Measurements from ENCODE around the gene ATP5MG. TPM values are rescaled to one million over a fixed set of nuclear protein-coding genes. Genes with fewer than 3 reads are reported as not detected.

Gene ATP5MG, protein sequence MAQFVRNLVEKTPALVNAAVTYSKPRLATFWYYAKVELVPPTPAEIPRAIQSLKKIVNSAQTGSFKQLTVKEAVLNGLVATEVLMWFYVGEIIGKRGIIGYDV
- 100 to 1,000 TPM; 236 to 266 (median 251) TPM for total RNA-seq

- peaks cover 62% of the 10 kb centered on the region for H3K4me1 Mint-ChIP-seq (ENCODE audit: low read depth)
Observed at GRCh38 chr11:118401151-118401879, at the start of gene ATP5MG. ATP5MG (plus strand) TSS chr11:118401606; CDS start chr11:118401666, 60 bp downstream.

DNA sequence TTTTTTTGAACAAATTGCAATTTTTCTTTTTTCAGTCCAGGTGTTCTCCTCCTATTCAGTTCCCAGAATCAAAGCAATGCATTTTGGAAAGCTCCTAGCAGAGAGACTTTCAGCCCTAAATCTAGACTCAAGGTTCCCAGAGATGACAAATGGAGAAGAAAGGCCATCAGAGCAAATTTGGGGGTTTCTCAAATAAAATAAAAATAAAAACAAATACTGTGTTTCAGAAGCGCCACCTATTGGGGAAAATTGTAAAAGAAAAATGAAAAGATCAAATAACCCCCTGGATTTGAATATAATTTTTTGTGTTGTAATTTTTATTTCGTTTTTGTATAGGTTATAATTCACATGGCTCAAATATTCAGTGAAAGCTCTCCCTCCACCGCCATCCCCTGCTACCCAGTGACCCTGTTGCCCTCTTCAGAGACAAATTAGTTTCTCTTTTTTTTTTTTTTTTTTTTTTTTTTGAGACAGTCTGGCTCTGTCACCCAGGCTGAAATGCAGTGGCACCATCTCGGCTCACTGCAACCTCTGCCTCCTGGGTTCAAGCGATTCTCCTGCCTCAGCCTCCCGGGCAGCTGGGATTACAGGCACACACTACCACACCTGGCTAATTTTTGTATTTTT lies 48.2 kb upstream of the ATP5MG start:
- Mint-ChIP-seq H3K4me3 (no peak overlapping the region), H3K4me1 (ENCODE audit: low read depth) (peaks cover 24% of the 10 kb centered on the region), H3K27me3 (ENCODE audit: low read depth) (no peaks in the 10 kb centered on the region), H3K9me3 (no peaks in the 10 kb centered on the region), H3K36me3 (ENCODE audit: insufficient read depth) (peaks cover 26% of the 10 kb centered on the region)
- no peak for ATAC-seq
- no peak for DNase-seq

More at GRCh38 chr11:118401151-118401879, at the start of gene ATP5MG:
- H3K9me3 Mint-ChIP-seq: no peaks in the 10 kb centered on the region
- H3K36me3 Mint-ChIP-seq (ENCODE audit: insufficient read depth): peaks cover 25% of the 10 kb centered on the region
- peak within 1 kb of the TSS; percentile 99 for H3K4me3 Mint-ChIP-seq
- DNase-seq: peak; percentile 89
- no peaks in the 10 kb centered on the region for H3K27me3 Mint-ChIP-seq (ENCODE audit: low read depth)
- ATAC-seq: peak; percentile 79 to 80

DNA sequence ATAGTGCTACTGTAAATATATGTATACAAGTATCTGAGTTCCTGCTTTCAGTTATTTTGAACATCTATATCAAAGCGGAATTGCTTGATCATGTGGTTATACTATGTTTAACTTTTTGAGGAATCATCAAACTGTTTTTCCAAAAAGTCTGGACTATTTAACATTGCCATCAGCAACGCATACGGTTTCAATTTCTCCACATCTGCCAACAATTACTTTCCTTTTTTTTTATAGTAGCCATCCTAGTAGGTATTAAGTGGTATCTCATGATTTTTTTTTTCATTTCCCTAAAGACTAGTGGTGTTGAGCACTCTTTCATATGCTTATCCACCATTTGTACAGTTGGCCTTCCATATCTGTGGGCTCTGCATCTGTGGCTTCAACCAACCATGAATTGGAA lies 43.3 kb upstream of the ATP5MG start:
- ATAC-seq (no peak), DNase-seq (no peak)
- H3K9me3 Mint-ChIP-seq: no peaks in the 10 kb centered on the region
- H3K27me3 Mint-ChIP-seq (ENCODE audit: low read depth): no peaks in the 10 kb centered on the region
- peaks cover 15% of the 10 kb centered on the region for H3K36me3 Mint-ChIP-seq (ENCODE audit: insufficient read depth)
- H3K4me3 Mint-ChIP-seq: no peak overlapping the region
- H3K4me1 Mint-ChIP-seq (ENCODE audit: low read depth): peaks cover 44% of the 10 kb centered on the region

GRCh38 chr11:118359295-118359958 lies 42.0 kb upstream of the ATP5MG start, which contains the start of gene UBE4A:
UBE4A (plus strand) TSS chr11:118359600; CDS start chr11:118365081, 5,481 bp downstream.
- peak; percentile 96 for ATAC-seq
- no peaks in the 10 kb centered on the region for H3K27me3 Mint-ChIP-seq (ENCODE audit: low read depth)
- peaks cover 15% of the 10 kb centered on the region for H3K36me3 Mint-ChIP-seq (ENCODE audit: insufficient read depth)
- no peaks in the 10 kb centered on the region for H3K9me3 Mint-ChIP-seq
- peak; percentile 99 for DNase-seq
- H3K4me1 Mint-ChIP-seq (ENCODE audit: low read depth): peaks cover 50% of the 10 kb centered on the region
- H3K4me3 Mint-ChIP-seq: peak within 1 kb of the TSS; percentile 98

DNA sequence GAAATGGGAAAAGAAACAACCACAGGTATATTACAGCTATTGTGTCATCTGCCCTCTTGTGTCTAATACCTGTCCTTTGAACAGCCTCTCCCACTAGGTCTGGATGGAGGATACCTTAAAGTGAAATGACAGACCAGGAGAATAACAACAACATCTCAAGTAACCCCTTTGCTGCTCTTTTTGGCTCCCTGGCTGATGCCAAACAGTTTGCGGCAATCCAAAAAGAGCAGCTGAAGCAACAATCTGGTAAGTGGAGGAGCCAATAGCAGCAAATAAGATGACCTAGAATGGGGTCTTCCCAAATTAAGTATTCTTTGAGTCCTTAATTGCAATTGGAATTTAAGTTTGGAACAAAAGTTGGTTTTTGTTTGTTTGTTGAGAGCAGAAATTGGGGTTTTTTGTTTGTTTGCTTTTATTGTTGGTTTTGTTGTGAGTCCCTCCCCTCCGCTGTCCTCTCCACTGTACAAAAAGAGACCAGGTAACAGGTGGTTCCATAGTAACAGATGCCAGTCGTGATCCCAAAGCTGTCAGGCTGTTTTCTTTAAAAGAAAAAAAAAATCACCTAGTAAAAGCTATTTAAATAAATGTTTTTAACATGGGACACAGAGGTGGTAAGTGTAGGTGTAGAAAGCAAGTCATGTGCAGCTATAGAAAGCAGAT lies 36.3 kb upstream of the ATP5MG start:
- ATAC-seq: no peak
- H3K4me1 Mint-ChIP-seq (ENCODE audit: low read depth): peaks cover 36% of the 10 kb centered on the region
- peaks cover 43% of the 10 kb centered on the region for H3K36me3 Mint-ChIP-seq (ENCODE audit: insufficient read depth)
- H3K9me3 Mint-ChIP-seq: no peaks in the 10 kb centered on the region
- no peaks in the 10 kb centered on the region for H3K27me3 Mint-ChIP-seq (ENCODE audit: low read depth)
- no peak overlapping the region for H3K4me3 Mint-ChIP-seq
- DNase-seq: no peak

DNA sequence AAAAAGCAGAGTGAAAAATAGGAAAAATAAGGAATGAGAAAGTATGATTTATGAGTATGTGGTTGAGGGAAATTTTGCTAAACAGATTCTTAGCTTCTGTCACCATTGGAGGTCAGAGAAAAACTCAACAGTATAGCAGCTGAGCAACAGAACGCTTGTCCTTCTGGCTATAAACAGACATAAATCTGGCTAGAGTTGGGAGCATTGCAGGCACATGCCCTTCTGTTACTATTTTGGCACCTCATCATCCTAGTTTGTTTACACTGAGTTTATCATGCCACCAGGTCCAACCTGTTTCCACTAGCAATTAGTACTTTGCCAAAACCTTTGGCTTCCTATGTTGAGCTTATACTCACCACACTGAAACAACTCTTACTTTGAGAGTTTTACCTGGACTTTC lies 35.1 kb upstream of the ATP5MG start:
- no peak for DNase-seq
- H3K36me3 Mint-ChIP-seq (ENCODE audit: insufficient read depth): peaks cover 49% of the 10 kb centered on the region
- no peaks in the 10 kb centered on the region for H3K9me3 Mint-ChIP-seq
- no peaks in the 10 kb centered on the region for H3K27me3 Mint-ChIP-seq (ENCODE audit: low read depth)
- no peak for ATAC-seq
- H3K4me1 Mint-ChIP-seq (ENCODE audit: low read depth): peaks cover 27% of the 10 kb centered on the region
- H3K4me3 Mint-ChIP-seq: no peak overlapping the region

DNA sequence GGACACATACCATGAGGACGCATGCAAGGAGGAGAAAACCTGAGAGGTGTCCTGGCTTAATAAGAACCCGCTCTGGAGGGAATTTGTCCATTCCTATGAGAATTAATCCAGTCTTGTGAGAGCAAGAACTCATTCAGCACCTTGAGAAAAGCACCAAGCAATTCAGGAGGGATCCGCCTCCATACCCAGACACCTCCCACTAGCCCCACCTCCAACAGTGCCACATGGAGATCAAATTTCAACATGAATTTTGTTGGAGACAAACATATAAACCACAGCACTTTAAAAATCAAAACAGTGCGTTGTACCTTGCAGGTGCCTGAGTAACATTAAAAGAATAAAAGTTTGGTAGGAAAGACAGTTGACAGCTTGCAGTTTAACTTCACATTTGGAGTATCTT lies 30.6 kb upstream of the ATP5MG start:
- Mint-ChIP-seq H3K9me3 (no peaks in the 10 kb centered on the region), H3K4me1 (ENCODE audit: low read depth) (peaks cover under 1% of the 10 kb centered on the region), H3K36me3 (ENCODE audit: insufficient read depth) (peaks cover 62% of the 10 kb centered on the region), H3K4me3 (no peak overlapping the region), H3K27me3 (ENCODE audit: low read depth) (no peaks in the 10 kb centered on the region)
- ATAC-seq (no peak), DNase-seq (no peak)

- Mint-ChIP-seq H3K36me3 (ENCODE audit: insufficient read depth) (peaks cover 60% of the 10 kb centered on the region), H3K4me3 (no peak overlapping the region)
Observed at GRCh38 chr11:118373263-118373662, 28.1 kb upstream of the ATP5MG start.

DNA sequence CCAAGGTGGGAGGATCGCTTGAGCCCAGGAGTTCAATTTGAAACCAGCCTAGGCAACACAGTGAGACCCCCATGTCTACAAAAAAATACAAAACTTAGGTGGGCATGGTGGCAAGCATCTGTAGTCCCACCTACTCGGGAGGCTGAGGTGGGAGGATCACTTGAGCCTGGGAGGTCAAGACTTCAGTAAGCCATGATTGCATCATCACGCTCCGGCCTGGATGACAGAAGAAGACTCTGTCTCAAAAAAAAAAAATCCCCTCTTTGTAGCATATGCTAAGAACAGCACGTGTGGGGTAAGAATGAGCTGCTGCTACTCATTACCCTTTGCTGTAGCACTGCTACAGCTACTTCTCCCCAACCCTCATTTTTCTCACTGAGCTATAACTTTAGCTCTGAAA lies 27.5 kb upstream of the ATP5MG start:
- DNase-seq (no peak), ATAC-seq (no peak)
- no peak overlapping the region for H3K4me3 Mint-ChIP-seq
- H3K9me3 Mint-ChIP-seq: no peaks in the 10 kb centered on the region
- no peaks in the 10 kb centered on the region for H3K27me3 Mint-ChIP-seq (ENCODE audit: low read depth)
- H3K36me3 Mint-ChIP-seq (ENCODE audit: insufficient read depth): peaks cover 57% of the 10 kb centered on the region
- H3K4me1 Mint-ChIP-seq (ENCODE audit: low read depth): peaks cover 2% of the 10 kb centered on the region

More at GRCh38 chr11:118373263-118373662, 28.1 kb upstream of the ATP5MG start:
- DNase-seq (no peak), ATAC-seq (no peak)
- Mint-ChIP-seq H3K9me3 (no peaks in the 10 kb centered on the region), H3K27me3 (ENCODE audit: low read depth) (no peaks in the 10 kb centered on the region), H3K4me1 (ENCODE audit: low read depth) (peaks cover 2% of the 10 kb centered on the region)

GRCh38 chr11:118374729-118375128 lies 26.7 kb upstream of the ATP5MG start:
- H3K4me1 Mint-ChIP-seq (ENCODE audit: low read depth): peaks cover 2% of the 10 kb centered on the region
- H3K36me3 Mint-ChIP-seq (ENCODE audit: insufficient read depth): peaks cover 56% of the 10 kb centered on the region
- no peak for ATAC-seq
- no peak for DNase-seq
- no peaks in the 10 kb centered on the region for H3K9me3 Mint-ChIP-seq
- no peaks in the 10 kb centered on the region for H3K27me3 Mint-ChIP-seq (ENCODE audit: low read depth)
- no peak overlapping the region for H3K4me3 Mint-ChIP-seq

DNA sequence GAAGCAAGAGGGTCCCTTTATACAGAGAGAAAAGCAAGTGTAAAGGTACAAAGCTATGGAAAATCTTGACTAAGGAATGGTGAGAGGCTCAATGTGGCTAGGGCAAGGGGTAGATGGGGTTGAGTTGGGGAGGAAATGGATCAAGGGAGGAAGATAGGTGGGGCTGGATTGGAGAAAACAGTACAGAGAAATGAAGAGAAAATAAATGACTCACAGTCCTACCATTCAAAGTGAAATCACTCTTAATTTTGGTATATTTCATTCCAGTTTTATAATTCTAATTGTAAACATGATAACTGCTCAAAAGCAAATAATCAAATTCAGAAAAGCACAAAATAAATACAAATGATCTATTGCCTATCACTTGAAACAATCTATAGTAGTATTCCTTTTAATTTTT lies 25.4 kb upstream of the ATP5MG start:
- Mint-ChIP-seq H3K4me1 (ENCODE audit: low read depth) (peaks cover 2% of the 10 kb centered on the region), H3K36me3 (ENCODE audit: insufficient read depth) (peaks cover 49% of the 10 kb centered on the region), H3K9me3 (no peaks in the 10 kb centered on the region), H3K4me3 (no peak overlapping the region), H3K27me3 (ENCODE audit: low read depth) (no peaks in the 10 kb centered on the region)
- ATAC-seq (no peak), DNase-seq (no peak)

- Mint-ChIP-seq H3K27me3 (ENCODE audit: low read depth) (no peaks in the 10 kb centered on the region), H3K36me3 (ENCODE audit: insufficient read depth) (peaks cover 40% of the 10 kb centered on the region), H3K4me1 (ENCODE audit: low read depth) (peaks cover 2% of the 10 kb centered on the region), H3K9me3 (no peaks in the 10 kb centered on the region), H3K4me3 (no peak overlapping the region)
- DNase-seq (no peak), ATAC-seq (no peak)
Observed at GRCh38 chr11:118379497-118379896, 21.9 kb upstream of the ATP5MG start.

DNA sequence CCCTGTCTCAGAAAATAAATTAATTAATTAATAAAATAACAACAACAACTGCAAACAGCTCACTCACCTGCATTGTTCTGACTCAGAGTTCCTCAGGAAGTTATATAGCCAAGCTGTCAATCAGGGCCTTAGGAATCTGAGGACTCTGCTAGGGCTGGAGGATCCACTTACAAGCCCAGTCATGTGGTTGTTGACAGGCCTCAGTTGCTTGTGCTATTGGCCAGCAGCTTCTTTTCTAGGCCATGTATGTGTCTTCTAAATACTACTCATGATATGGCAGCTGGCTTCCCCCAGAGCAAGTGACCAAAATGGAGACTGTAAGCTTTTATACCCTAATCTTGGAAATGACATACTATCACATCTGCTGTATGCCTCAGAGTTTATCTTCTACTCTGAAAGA lies 20.8 kb upstream of the ATP5MG start:
- Mint-ChIP-seq H3K4me3 (no peak overlapping the region), H3K36me3 (ENCODE audit: insufficient read depth) (peaks cover 46% of the 10 kb centered on the region), H3K27me3 (ENCODE audit: low read depth) (no peaks in the 10 kb centered on the region), H3K4me1 (ENCODE audit: low read depth) (peaks cover 2% of the 10 kb centered on the region), H3K9me3 (no peaks in the 10 kb centered on the region)
- DNase-seq: no peak
- ATAC-seq: no peak

GRCh38 chr11:118382954-118383353 lies 18.5 kb upstream of the ATP5MG start:
- Mint-ChIP-seq H3K9me3 (no peaks in the 10 kb centered on the region), H3K27me3 (ENCODE audit: low read depth) (no peaks in the 10 kb centered on the region), H3K4me3 (no peak overlapping the region), H3K36me3 (ENCODE audit: insufficient read depth) (peaks cover 59% of the 10 kb centered on the region), H3K4me1 (ENCODE audit: low read depth) (no peaks in the 10 kb centered on the region)
- DNase-seq (no peak), ATAC-seq (no peak)

Measured in activated T-cell treated with anti-CD3 and anti-CD28 coated beads, Interleukin-2, amount 50 U/mL, for 4 hours (primary cell).